HepG2 (cell line): Measurements from ENCODE around the gene KISS1. TPM values are rescaled to one million over a fixed set of nuclear protein-coding genes. Genes with fewer than 3 reads are reported as not detected.

Experiments
- ATAC-seq: fragments of 200-7000 bp; cut with Tn5 transposase; 3 replicates; pipeline ENCODE4 v1.9.1; 2020; ENCODE audit warnings: mild to moderate bottlenecking, moderate library complexity
- BruUV-seq: library from RNA; stranded (reverse); fragments of 400-500 nt; replicated peaks from 2 replicates; lab custom pipeline; 2021; lab: Mats Ljungman, UMichigan
- CTCF ChIA-PET: fragments of 300-600 bp; formaldehyde crosslinking; extraction: SDS; loops from one replicate; lab custom pipeline; 2021; ENCODE audit warnings: low total read pairs, inconsistent platforms, low intra/inter-chr PET ratio; lab: Yijun Ruan, JAX
- POLR2A ChIA-PET: fragments of 350-600 bp; sonication (Branson Sonifier 250); formaldehyde crosslinking; loops from one replicate; lab custom pipeline; 2020; ENCODE audit warnings: antibody characterized with exemption, inconsistent platforms; lab: Yijun Ruan, JAX
- DNase-seq: peaks from one replicate; pipeline ENCODE4 v3.0.0-alpha.2; 2015; ENCODE audit warnings: low spot score
- FAIRE-seq: peaks from 3 replicates; lab custom pipeline; 2011; peaks lifted over from hg19 to GRCh38; lab: Jason Lieb, UNC
- H2AFZ ChIP-seq: one replicate; pipeline ENCODE4 v1.6.1; 2011; ENCODE audit warnings: low read length, inconsistent platforms
- H3K27ac ChIP-seq: fragments of 300-600 bp; 3 replicates; pipeline ENCODE4 v1.8.0; 2011; ENCODE audit warnings: mixed run types, mild to moderate bottlenecking, mixed read lengths, low read length, inconsistent platforms; ENCODE audit not compliant: insufficient read depth; ENCODE audit errors: extremely low read length
- H3K27me3 ChIP-seq, 2 experiments: fragments of 200-600 bp in 1 of 2; 2 replicates in 1 of 2; 3 replicates in 1 of 2; pipeline versions ENCODE4 v1.6.0 to v1.8.0; 2011; ENCODE audit warnings: low read length in 2 of 2, mild to moderate bottlenecking in 2 of 2, moderate library complexity in 2 of 2, inconsistent platforms in 1 of 2; ENCODE audit not compliant: insufficient read depth in 2 of 2, control insufficient read depth in 1 of 2
- H3K36me3 ChIP-seq, 2 experiments: fragments of 200-600 bp in 1 of 2; replicated peaks in 1 of 2; 2 replicates in 1 of 2; 3 replicates in 1 of 2; pipeline versions ENCODE4 v1.5.1 to v1.8.0; 2011; ENCODE audit warnings: low read length in 2 of 2, inconsistent platforms in 1 of 2; ENCODE audit not compliant: insufficient read depth in 2 of 2, control insufficient read depth in 1 of 2
- H3K4me1 ChIP-seq: 2 replicates; pipeline ENCODE4 v1.5.1; 2012; ENCODE audit warnings: low read length, inconsistent platforms; ENCODE audit not compliant: insufficient read depth
- H3K4me2 ChIP-seq: 2 replicates; pipeline ENCODE4 v1.6.0; 2011; ENCODE audit warnings: low read depth, low read length, inconsistent platforms
- H3K4me3 ChIP-seq, 3 experiments: fragments of 200-600 bp in 1 of 3; sonication (generic), shearing (Covaris generic) in 1 of 3; replicated peaks in 1 of 3; 2 replicates each; pipeline ENCODE4 v1.5.1; 2011 to 2016; ENCODE audit warnings: low read length in 3 of 3, inconsistent platforms in 2 of 3, low read depth in 2 of 3, mild to moderate bottlenecking in 2 of 3, control low read depth in 1 of 3, mixed read lengths in 1 of 3; ENCODE audit not compliant: insufficient read depth in 1 of 3
- H3K79me2 ChIP-seq: one replicate; pipeline ENCODE4 v1.6.1; 2011; ENCODE audit warnings: low read length, inconsistent platforms; ENCODE audit not compliant: insufficient read depth
- H3K9ac ChIP-seq: 2 replicates; pipeline ENCODE4 v1.6.0; 2011; ENCODE audit warnings: mild to moderate bottlenecking, low read depth, low read length, inconsistent platforms; ENCODE audit not compliant: insufficient read depth
- H3K9me3 ChIP-seq: 2 replicates; pipeline ENCODE4 v1.5.1; 2012; ENCODE audit warnings: mild to moderate bottlenecking, low read length
- H4K20me1 ChIP-seq: 2 replicates; pipeline ENCODE4 v1.6.0; 2011; ENCODE audit warnings: inconsistent platforms, mild to moderate bottlenecking, low read length, moderate library complexity; ENCODE audit not compliant: insufficient read depth
- MBNL3 ChIP-seq: fragments of 250-450 bp; sonication (Bioruptor Pico); conservative IDR thresholded peaks from 2 replicates; pipeline ENCODE4 v1.8.0; 2022; ENCODE audit warnings: mild to moderate bottlenecking, inconsistent platforms
- PRMT3 ChIP-seq: sonication (generic); formaldehyde crosslinking; IDR thresholded peaks from 2 replicates; pipeline ENCODE4 v1.8.1; 2022; ENCODE audit warnings: low read depth, mild to moderate bottlenecking, moderate library complexity, missing genetic modification reagents, borderline replicate concordance
- SKI ChIP-seq: fragments of 450-650 bp; IDR thresholded peaks from one replicate; pipeline ENCODE4 v1.6.1; 2018; ENCODE audit warnings: mild to moderate bottlenecking; ENCODE audit not compliant: partially characterized antibody
- TAF15 ChIP-seq: fragments of 200-400 bp; formaldehyde crosslinking; IDR thresholded peaks from one replicate; pipeline ENCODE4 v1.6.1; 2018; ENCODE audit warnings: mild to moderate bottlenecking, low read depth, low read length; ENCODE audit not compliant: poor library complexity, severe bottlenecking
- ZNF101 ChIP-seq: sonication (generic); formaldehyde crosslinking; IDR thresholded peaks from 2 replicates; pipeline ENCODE4 v1.4.0; 2020; ENCODE audit warnings: mild to moderate bottlenecking, low read depth, missing genetic modification reagents, borderline replicate concordance
- ZNF160 ChIP-seq: sonication (generic); formaldehyde crosslinking; IDR thresholded peaks from 2 replicates; pipeline ENCODE4 v1.8.0; 2022; ENCODE audit warnings: mild to moderate bottlenecking, inconsistent platforms, missing genetic modification reagents
- ZNF24 ChIP-seq: fragments of 450-650 bp; IDR thresholded peaks from 2 replicates; pipeline ENCODE4 v1.6.1; 2017; ENCODE audit warnings: antibody characterized with exemption, mild to moderate bottlenecking
- ZNF33B ChIP-seq: sonication (generic); formaldehyde crosslinking; IDR thresholded peaks from 2 replicates; pipeline ENCODE4 v1.5.1; 2020; ENCODE audit warnings: mild to moderate bottlenecking, missing genetic modification reagents
- ZNF576 ChIP-seq: sonication (generic); formaldehyde crosslinking; IDR thresholded peaks from 2 replicates; pipeline ENCODE4 v1.4.0; 2020; ENCODE audit warnings: mild to moderate bottlenecking, missing genetic modification reagents
- ZNF614 ChIP-seq: IDR thresholded peaks from 2 replicates; pipeline ENCODE4 v1.6.1; 2018; ENCODE audit warnings: missing biosample characterization, missing genetic modification reagents, inconsistent platforms, borderline replicate concordance
- ZNF879 ChIP-seq: sonication (generic); formaldehyde crosslinking; IDR thresholded peaks from 2 replicates; pipeline ENCODE4 v1.8.1; 2023; ENCODE audit warnings: missing genetic modification reagents
- ZSCAN9 ChIP-seq: IDR thresholded peaks from 2 replicates; pipeline ENCODE4 v1.6.1; 2016; ENCODE audit warnings: borderline replicate concordance
- WGBS: methylation state at CpG from one replicate; pipeline ENCODE4 v1.1.6; 2017; ENCODE audit warnings: low lambda C conversion rate; 5-methylcytosine and 5-hydroxymethylcytosine counted together
- in situ Hi-C: cut with HindIII; loops from 2 replicates; pipeline ENCODE4 v1.10.0; 2017; ENCODE audit warnings: low pct_unique_long_range_greater_than_20kb; ENCODE audit not compliant: extremely low pct_ligation_motif_present
- intact Hi-C: fragments of 100-400 bp; cut with micrococcal nuclease; formaldehyde crosslinking; loops from one replicate; pipeline ENCODE4 v1.10.0; 2022; ENCODE audit not compliant: unreplicated experiment
- polyA plus RNA-seq, 8 experiments: library from polyadenylated mRNA; depleted of rRNA in 3 of 8; stranded (reverse) in 7 of 8; unstranded in 1 of 8; fragments of >200 nt; fragmentation: Illumina TruSeq in 4 of 8; extraction: Trizol in 4 of 8; gene quantifications; 2 replicates each; pipeline versions ENCODE4 v1.2.1 to v1.2.3, GENCODE V29; 2011 to 2016; ENCODE audit warnings: low read depth in 4 of 8, missing spikeins in 1 of 8, mixed read lengths in 1 of 8; ENCODE audit not compliant: insufficient read depth in 1 of 8
- total RNA-seq, 5 experiments: library from RNA; depleted of rRNA; stranded (reverse); fragments of >200 nt; fragmentation: Illumina TruSeq; extraction: Trizol; gene quantifications; 2 replicates each; pipeline ENCODE4 v1.2.3, GENCODE V29; 2016; ENCODE audit warnings: low read depth in 1 of 5
- TF ChIP-seq, protein P1 (sequence below): sonication (generic); formaldehyde crosslinking; IDR thresholded peaks from 2 replicates; pipeline ENCODE4 v1.8.0; 2022; ENCODE audit warnings: low read depth, missing genetic modification reagents
- TF ChIP-seq, protein P2 (sequence below): sonication (generic); formaldehyde crosslinking; IDR thresholded peaks from 2 replicates; pipeline ENCODE4 v1.5.1; 2020; ENCODE audit warnings: mild to moderate bottlenecking, missing genetic modification reagents

KISS1 gene
- total and polyA plus RNA-seq, 2 of the 13 experiments (the other 11 are each of a cell fraction or from before 2014, with no cell fraction given): 0.24 to 0.80 TPM

DNA sequence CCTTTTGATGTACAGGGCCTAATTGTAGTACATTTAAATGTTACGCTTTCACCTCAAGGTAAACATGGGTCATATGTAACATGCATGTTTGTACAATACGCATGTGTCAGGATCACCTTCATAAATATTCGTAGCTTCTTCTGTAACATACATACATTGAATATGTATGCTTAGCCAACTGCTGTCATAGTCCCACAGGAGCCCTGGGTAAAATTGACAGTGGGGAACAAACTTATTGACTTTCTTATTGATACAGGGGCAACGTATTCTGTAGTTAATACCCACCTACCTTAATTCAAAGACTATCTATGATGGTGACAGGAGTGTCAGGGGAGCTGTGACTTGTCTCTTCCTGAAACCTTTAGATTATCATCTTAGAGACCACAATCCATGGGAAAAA, 26.4 kb downstream of the KISS1 start:
- intact Hi-C loops: no loop called here
- no TSS peak for BruUV-seq
- H3K27ac ChIP-seq: no peak overlapping the region
- no peaks in the 10 kb centered on the region for H4K20me1 ChIP-seq
- no peak overlapping the region for H3K4me3 ChIP-seq
- in situ Hi-C loops: no loop called here
- H3K9ac ChIP-seq: no peak overlapping the region
- H3K4me1 ChIP-seq: peaks cover 24% of the 10 kb centered on the region
- no peaks in the 10 kb centered on the region for H3K79me2 ChIP-seq
- DNase-seq (no peak), ATAC-seq (no peak), FAIRE-seq (no peak)
- H2AFZ ChIP-seq: no peak overlapping the region
- H3K27me3 ChIP-seq: peaks cover 0 to 8% of the 10 kb centered on the region in 2 experiments; a peak in 1 of 5 replicates
- ChIA-PET CTCF (no interaction called here), POLR2A (no interaction called here)
- peaks cover 25% of the 10 kb centered on the region for H3K9me3 ChIP-seq
- no peak overlapping the region for H3K4me2 ChIP-seq
- TF ChIP-seq ZNF33B (CRISPR knock-in tag) (no peak), ZNF879 (no peak), ZNF101 (peak; percentile 100), ZNF576 (CRISPR knock-in tag) (no peak), MBNL3 (CRISPR knock-in tag) (no peak), ZSCAN9 (CRISPR knock-in tag) (no peak), ZNF24 (no peak), ZNF614 (no peak), PRMT3 (CRISPR knock-in tag) (no peak), TAF15 (no peak), ZNF160 (CRISPR knock-in tag) (no peak), SKI (no peak)
- TF ChIP-seq, protein P1, sequence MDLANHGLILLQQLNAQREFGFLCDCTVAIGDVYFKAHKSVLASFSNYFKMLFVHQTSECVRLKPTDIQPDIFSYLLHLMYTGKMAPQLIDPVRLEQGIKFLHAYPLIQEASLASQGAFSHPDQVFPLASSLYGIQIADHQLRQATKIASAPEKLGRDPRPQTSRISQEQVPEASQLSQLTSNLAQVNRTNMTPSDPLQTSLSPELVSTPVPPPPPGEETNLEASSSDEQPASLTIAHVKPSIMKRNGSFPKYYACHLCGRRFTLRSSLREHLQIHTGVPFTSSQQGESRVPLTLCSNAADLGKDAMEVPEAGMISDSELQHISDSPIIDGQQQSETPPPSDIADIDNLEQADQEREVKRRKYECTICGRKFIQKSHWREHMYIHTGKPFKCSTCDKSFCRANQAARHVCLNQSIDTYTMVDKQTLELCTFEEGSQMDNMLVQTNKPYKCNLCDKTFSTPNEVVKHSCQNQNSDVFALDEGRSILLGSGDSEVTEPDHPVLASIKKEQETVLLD (CRISPR knock-in tag): no peak
- TF ChIP-seq, protein P2, sequence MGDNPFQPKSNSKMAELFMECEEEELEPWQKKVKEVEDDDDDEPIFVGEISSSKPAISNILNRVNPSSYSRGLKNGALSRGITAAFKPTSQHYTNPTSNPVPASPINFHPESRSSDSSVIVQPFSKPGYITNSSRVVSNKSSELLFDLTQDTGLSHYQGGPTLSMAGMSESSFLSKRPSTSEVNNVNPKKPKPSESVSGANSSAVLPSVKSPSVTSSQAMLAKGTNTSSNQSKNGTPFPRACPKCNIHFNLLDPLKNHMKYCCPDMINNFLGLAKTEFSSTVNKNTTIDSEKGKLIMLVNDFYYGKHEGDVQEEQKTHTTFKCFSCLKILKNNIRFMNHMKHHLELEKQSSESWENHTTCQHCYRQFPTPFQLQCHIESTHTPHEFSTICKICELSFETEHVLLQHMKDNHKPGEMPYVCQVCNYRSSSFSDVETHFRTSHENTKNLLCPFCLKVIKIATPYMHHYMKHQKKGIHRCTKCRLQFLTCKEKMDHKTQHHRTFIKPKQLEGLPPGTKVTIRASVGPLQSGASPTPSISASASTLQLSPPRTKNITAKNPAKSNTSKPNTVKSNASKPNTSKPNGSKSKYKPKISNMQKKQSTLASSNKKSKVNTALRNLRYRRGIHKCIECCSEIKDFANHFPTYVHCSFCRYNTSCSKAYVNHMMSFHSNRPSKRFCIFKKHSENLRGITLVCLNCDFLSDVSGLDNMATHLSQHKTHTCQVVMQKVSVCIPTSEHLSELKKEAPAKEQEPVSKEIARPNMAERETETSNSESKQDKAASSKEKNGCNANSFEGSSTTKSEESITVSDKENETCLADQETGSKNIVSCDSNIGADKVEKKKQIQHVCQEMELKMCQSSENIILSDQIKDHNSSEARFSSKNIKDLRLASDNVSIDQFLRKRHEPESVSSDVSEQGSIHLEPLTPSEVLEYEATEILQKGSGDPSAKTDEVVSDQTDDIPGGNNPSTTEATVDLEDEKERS: 0 out of 2 replicates have a peak, but pooled peaks have one; percentile 50
- TF ChIP-seq, all 625 proteins: peak for 2
- 53% methylated on average over 4 of the region's 4 CpGs for WGBS
- no peaks in the 10 kb centered on the region for H3K36me3 ChIP-seq
